ENCODE measurements around the gene DPH6.
"Not testable (repeated sequence)": the region's sequence is repeated elsewhere in the genome, so short reads cannot be mapped to it uniquely, and the experiment has no call there.

The DPH6 gene

DNA sequence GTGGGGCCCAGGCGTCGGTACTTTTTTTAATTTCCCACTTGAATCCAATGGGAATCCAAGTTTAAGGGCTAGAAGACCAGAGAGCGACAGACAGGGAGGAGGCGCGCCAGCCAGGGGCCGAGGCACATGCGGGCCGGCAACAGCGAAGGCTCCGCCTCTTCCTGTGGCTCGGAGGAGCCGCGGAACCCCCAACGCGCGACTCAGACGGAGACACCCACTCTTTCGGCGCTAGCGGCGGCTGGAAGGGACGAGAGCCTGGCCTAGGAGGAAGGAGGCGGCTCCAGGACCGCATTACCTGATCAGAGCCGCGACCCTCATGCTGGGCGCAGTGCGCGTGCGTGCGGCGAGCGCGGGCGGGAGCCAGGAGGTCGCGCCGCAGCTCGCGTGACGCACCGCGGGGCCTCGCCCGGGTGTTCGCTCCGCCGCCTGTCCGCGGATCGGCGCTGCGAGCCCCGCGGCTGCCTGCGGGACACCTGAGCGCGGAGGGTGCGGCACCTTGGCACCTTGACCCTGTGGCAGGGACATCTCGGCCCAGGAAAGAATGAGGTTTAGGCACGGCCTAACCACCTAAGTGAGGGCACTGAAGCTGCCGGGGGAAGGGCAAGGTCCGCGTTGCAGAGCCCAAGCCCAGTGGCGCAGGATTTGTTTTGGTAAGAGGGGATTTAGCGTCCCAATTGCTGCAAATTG, at the start of gene DPH6:
TSS of gene DPH6 (minus strand) at position 342 of the 687 bp plus-strand sequence. CDS start at position 318, 24 bp downstream.
- DNase-seq, result peak; percentile 85

GRCh38 chr15:35595656-35596055, 49.7 kb upstream of the DPH6 start:
- no peak for DNase-seq

DNA sequence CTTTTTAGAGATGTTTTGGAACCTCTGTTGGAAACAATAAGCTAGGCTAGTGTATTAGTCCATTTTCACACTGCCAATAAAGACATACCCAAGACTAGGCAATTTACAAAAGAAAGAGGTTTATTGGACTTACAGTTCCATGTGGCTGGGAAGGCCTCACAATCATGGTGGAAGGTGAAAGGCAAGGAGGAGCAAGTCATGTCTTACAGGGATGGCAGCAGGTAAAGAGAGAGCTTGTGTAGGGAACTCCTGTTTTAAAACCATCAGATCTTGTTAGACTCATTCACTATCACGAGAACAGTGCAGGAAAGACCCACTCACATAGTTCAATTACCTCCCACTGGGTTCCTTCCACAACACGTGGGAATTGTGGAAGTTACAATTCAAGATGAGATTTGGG, 46.0 kb upstream of the DPH6 start:
- DNase-seq, result not testable (repeated sequence)

DNA sequence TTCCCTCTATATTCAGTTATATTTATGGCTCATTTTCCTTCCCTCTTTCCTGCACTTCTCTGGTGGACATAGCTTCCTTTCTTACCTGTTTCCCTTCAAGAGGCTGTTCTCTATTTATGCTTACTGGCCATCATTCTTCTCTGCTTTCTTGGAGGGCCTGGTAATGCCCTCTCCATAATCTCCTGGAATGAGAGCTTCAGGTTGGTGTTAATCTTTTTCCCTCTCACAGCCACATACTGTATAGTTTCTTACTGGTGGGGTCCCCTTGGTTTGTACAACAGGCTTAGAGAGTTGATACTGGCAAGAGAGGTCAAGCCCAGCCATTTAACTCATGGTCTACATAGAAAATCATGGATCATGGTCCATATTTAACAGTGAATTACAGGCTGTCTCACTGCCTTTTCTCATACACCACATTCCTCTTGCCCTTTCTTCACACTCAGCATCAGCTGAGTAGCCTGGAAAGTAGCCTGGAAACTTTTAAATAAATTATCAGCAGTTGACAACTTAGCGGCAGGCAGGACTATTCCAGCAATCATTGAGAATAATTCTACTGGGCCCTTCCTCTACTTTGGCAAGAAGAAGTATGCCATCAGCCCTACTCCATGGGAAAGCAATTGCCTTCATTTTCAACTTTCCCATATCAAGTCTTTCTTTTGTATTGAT, 38.0 kb upstream of the DPH6 start:
- no peak for DNase-seq

- no peak for DNase-seq
Observed at GRCh38 chr15:35580606-35581005, 34.6 kb upstream of the DPH6 start.

GRCh38 chr15:35567392-35567791, 21.4 kb upstream of the DPH6 start:
- no peak for DNase-seq

GRCh38 chr15:35566991-35567390, 21.0 kb upstream of the DPH6 start:
- no peak for DNase-seq

DNA sequence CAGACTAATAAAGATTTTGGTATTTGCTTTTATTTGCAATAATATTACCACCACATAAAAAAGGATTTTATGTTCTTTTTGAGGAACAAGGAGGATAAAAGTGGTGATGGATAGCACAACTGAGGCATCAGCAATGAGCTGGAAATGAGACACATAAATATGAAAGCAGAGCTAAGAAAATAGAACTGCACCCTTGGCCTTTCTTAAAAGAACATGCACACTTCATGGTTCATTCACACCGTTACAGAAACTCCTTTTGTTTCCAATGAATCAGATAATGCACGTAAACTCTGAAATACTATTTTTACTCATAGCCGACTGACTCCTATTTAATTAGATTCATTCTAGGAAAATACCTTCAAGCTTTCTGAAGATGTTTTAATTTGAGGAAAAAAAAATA, 19.9 kb upstream of the DPH6 start:
- no peak for DNase-seq

GRCh38 chr15:35562641-35563040, 16.7 kb upstream of the DPH6 start:
- DNase-seq, result no peak

DNA sequence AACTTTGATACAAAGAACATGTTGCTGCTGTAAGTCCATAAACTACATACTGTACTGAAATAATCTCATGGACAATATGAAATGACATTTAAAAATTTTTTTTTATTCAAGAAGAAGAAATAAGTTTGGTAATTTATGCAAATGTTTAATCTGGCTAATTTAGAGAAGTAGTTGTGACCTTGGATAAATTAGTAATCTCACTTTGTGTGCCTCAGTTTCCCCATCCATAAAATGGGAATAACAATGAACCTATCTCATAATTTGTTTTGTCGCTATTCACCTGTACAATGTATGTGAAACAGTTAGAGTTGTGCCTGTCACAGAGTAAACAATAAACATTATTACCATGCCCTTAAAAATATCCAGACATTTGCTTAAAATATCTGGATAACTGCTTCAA, 15.3 kb upstream of the DPH6 start:
- no peak for DNase-seq

GRCh38 chr15:35560870-35561269, 14.9 kb upstream of the DPH6 start:
- DNase-seq, result no peak

DNA sequence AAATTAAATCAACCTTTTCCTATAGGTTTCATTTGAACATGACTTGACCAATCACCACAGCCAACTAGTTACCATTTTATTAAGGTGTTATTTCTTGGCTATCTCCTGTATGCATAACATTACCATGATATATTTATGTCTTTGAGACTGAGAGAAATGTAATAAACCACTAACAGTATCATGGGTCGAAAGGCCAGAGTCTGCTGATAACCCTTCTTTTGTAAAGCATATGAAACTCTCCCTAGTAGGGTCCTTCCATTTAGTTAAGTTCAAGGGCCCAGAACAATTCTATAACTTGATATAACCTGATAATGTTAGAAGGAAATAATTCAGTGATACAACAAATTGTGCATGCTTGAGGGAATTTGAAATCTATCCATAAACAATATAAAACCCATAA, 14.3 kb upstream of the DPH6 start:
- DNase-seq, result no peak

DNA sequence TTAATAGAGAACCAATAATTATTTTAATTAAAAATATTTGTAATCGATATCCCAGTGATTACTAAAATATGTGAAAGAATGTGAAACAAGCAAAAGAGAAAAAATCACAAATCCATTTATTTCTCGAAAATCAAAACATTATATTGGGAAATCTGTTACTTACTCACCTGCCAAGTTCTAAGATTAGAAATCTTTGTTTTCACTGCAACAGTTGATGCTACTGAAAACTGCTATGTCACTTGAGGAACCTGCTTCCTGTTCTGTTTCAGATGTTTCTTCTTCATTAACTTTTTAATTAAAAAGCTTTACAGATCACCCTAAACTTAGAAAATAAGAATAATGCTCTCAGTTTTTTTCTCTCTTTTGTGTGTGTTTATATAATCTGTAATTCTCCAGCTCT, 13.7 kb upstream of the DPH6 start:
- no peak for DNase-seq

DNA sequence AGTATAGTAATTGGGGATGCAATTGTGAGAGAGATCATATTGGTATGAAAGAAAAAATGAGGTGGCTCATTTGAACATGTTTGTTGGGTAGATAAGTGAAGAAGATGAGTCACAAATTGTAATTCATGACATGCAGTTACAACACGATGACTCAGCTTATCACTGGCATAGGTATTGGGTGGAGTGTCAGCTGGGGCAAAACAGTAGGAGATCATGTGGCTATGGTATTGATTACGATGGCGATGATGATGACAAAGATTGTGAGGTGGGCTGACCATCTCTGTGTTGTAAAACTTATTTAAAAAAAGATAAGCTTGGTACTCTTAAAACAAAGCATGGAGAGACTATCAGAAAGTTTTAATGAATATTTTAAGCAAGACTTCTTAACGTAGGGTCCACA, 11.6 kb upstream of the DPH6 start:
- DNase-seq, result no peak

- no peak for DNase-seq
Observed at GRCh38 chr15:35557012-35557411, 11.0 kb upstream of the DPH6 start.

DNA sequence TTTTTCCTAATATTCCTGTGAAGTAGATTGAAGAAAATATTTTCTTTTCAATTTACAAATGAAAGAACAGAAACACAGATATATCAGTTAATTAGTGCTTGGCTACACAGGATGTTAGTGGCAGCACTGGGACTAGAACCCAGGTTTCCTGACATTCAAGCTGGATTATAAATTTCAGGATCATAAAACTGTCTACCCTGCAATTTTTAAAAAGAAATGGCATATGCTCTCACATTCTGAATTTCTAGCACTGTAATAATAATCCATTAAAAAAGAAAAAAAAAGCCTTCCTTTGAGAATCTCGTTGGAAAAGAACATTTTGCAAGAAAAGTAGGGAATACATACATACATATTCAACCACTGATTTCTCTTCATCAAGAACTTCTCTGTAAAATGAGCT, 9.3 kb upstream of the DPH6 start:
- DNase-seq, result no peak

DNA sequence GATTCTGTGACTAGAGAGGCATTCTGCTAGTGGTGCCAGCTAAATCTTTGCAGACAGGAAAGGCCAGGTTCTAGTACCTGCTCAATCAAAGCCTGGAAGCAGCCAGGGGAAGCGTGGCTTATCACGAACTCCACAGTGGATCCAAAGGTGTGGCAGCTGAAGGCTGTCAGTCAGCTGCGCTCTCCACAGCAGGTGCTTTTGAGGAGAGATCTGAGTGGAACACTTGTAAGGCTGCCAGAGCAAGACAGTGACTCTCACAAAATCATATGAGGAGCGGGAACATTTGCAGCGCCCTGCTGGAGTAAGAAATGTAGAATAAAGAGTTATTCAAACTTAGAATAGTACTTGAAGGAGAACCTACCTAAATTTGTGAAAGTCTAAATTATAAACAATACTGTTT, 5.0 kb upstream of the DPH6 start:
- DNase-seq, result no peak

GRCh38 chr15:35549567-35549966, 3.6 kb upstream of the DPH6 start:
- DNase-seq, result no peak

DNA sequence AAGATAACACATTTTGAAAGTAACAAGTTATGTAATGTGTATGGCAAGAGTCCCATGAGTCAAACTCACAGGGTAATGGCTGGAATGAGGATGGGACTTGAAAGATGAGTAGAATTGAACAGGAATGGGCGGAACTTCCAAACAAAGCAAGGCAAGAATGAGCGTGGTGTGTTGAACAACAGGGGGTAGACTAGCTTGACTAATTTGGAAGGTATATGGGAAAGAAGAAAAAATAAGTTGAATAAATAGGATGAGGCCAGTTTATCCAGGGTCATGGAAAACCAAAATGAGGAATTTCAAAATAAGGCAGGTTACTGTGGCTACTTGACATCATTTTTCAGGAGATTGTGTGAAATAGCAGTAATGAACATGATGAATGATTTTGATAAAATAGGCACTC, 2.5 kb upstream of the DPH6 start:
- no peak for DNase-seq

DNA sequence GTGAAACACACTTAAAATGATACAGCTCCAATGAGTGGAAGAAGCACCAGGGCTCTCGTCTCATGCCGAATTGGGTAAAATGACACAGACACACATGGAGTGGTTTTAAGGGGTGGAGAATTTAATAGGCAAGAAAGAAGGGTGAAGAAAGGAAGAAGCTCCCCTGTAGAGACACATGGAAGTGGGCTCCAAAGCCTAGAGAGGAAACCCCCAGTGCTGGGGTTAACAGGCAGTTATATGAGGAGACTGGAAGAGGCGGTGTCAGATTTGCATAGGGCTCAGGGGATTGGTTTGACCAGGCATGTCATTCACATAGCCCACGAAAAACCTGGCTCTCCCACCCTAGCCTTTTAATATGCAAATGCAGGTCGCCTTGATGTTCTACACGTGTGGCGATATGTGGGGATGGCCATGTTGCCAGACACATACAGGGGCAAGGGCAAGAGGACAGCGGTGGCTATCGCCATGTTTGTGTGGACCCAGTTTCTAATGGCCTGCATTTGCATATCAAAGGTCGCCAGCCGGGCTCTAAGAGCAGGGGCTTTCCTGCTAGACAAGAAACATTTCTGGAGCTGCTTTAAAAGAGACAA, 1.9 kb upstream of the DPH6 start:
- no peak for DNase-seq

GRCh38 chr15:35546511-35547381, 781 bp upstream of the DPH6 start:
- DNase-seq, result no peak

- peak; percentile 28 for DNase-seq
Observed at GRCh38 chr15:35545316-35545823, 595 bp downstream of the DPH6 start.

GRCh38 chr15:35540885-35541284, 5.1 kb downstream of the DPH6 start:
- no peak for DNase-seq
